AG04449 (cell line): Measurements from ENCODE around the gene ADGRG6.
A peak's percentile ranks its signal among the peaks of the same experiment; 100 is the strongest.

ENCODE experiments used
- CTCF ChIA-PET: fragments of 350-600 bp; formaldehyde crosslinking; extraction: SDS; loops from one replicate; lab custom pipeline; 2021; ENCODE audit warnings: antibody characterized with exemption; lab: Yijun Ruan, JAX
- POLR2A ChIA-PET: fragments of 400-600, 350-600 bp; formaldehyde crosslinking; extraction: SDS; loops from one replicate; lab custom pipeline; 2020; ENCODE audit warnings: antibody characterized with exemption, inconsistent platforms; lab: Yijun Ruan, JAX
- DNase-seq: peaks from one replicate; pipeline ENCODE4 v3.0.0-alpha.2; 2010; ENCODE audit warnings: low read depth, low spot score
- H3K4me3 ChIP-seq: 2 replicates; pipeline ENCODE4 v1.5.1; 2011; ENCODE audit warnings: low read depth, mild to moderate bottlenecking, control low read depth, low read length
- TF ChIP-seq, protein P1 (sequence below): IDR thresholded peaks from one replicate; pipeline ENCODE4 v1.5.1; 2011; ENCODE audit warnings: mild to moderate bottlenecking, moderate library complexity, low read length, control low read depth, inconsistent platforms; ENCODE audit not compliant: insufficient read depth; ENCODE audit errors: missing control alignments

The ADGRG6 gene

DNA sequence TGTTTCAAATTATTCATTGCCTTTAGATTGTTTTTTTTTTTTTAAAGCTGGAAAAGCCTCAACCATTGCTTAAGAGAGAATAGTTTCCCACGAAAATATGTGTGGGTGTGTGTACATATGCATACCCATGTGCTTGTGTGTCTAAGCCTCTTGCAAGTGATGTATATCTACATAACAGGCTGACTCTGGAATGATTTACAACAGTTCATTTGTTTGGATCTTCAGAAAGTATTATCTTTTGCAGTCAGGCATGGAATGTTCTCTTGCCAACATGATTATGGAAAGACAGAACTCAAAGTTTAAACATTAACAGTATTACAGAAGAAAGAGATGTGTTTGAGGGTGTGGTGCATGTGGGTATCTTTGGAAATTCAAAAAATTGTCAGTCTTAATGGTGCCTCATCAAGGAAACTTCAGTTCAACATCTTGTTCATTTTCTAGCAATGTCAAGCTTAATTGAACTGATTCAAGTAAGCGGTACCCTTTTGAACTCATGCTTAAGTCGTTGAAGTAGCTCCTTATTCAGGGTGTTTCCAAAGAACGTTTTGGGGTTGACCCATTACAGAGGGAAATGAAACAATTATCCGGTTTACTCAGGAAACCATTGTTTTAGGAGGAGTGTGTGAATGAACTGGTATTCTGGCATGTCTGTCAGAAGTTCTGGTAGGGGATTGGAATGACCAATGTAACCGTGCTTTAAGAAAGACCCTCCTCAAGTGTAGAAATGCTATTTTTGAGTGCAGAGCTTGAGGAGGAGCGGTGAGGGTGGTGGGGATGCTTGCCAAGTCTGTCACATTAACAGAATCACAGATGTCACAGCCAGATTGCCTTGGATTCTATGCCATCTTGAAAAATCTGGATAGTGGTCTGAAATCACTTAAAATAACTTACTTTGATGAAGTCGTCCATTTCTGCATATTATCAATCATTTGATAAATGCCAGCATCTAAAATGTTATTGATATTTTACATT, 60.3 kb downstream of the ADGRG6 start:
- ChIA-PET CTCF (interaction anchor here (1.3 to 2.4 kb wide), 2 partner anchors 11 to 26 kb away, joined by 3 to 6 read pairs; no protein-coding TSS in a partner anchor), POLR2A (no interaction called here)
- TF ChIP-seq, protein P1, sequence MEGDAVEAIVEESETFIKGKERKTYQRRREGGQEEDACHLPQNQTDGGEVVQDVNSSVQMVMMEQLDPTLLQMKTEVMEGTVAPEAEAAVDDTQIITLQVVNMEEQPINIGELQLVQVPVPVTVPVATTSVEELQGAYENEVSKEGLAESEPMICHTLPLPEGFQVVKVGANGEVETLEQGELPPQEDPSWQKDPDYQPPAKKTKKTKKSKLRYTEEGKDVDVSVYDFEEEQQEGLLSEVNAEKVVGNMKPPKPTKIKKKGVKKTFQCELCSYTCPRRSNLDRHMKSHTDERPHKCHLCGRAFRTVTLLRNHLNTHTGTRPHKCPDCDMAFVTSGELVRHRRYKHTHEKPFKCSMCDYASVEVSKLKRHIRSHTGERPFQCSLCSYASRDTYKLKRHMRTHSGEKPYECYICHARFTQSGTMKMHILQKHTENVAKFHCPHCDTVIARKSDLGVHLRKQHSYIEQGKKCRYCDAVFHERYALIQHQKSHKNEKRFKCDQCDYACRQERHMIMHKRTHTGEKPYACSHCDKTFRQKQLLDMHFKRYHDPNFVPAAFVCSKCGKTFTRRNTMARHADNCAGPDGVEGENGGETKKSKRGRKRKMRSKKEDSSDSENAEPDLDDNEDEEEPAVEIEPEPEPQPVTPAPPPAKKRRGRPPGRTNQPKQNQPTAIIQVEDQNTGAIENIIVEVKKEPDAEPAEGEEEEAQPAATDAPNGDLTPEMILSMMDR, result no peak
- peak; percentile 99 for DNase-seq
- no peak overlapping the region for H3K4me3 ChIP-seq

DNA sequence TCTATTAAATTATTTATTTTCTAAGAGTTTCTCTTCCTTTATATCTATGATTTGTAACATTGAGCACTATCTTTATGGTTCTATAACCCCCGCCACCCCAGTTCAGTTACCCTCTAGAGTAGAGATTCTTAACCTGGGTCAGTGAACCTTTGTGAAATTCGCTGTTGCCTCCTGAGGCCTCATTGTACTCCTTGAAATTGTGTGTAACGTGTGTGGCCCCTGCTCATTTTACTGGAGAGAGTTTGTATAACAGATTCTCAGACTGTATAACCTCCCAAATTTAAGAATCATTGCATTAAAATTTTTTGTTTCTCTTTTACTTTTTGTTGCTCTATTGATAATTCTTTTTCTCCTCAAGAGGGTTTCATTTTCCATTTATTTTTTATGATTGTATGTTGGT, 65.3 kb downstream of the ADGRG6 start:
- ChIA-PET POLR2A (no interaction called here), CTCF (interaction anchor here (1.2 kb wide), 1 partner anchor 20 kb away, joined by 4 read pairs; no protein-coding TSS in a partner anchor)
- H3K4me3 ChIP-seq, result no peak overlapping the region
- no peak for DNase-seq
- TF ChIP-seq, protein P1, result no peak

DNA sequence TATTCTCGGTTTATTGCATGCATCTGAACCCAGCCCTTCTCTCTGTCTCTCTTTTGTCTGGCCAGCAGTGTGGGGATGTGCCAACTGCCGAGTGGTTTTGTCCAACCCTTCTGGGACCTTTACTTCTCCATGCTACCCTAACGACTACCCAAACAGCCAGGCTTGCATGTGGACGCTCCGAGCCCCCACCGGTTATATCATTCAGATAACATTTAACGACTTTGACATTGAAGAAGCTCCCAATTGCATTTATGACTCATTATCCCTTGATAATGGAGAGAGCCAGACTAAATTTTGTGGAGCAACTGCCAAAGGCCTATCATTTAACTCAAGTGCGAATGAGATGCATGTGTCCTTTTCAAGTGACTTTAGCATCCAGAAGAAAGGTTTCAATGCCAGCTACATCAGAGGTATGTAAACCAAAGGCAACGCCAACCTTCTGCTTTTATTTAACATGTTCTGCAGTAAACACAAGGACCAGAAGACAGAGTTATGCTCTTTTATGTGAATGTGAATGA, 65.8 kb downstream of the ADGRG6 start:
- DNase-seq, result no peak

DNA sequence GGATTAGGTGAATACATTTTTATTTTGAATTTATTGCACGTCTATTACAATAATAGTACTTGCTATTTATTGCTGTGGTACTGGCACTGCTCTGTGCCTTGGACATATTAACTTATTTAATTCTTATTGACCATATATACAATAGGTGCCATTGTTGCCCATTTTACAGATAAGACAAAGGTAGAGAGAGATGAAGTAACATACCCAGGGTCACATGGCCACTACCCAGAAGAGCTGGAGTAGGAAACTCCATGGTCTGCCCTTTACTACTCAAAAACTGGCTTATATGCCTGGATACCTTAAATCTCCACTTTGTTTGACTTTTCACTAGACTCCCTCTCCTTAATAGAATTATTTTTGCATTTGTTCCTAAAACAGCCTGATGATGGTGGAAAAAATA, 67.5 kb downstream of the ADGRG6 start:
- POLR2A ChIA-PET, result no interaction called here
- CTCF ChIA-PET, result no interaction called here

More for the DNA sequence above, 65.8 kb downstream of the ADGRG6 start:
- POLR2A ChIA-PET, result no interaction called here
- CTCF ChIA-PET, result interaction anchor here (1.2 kb wide), 1 partner anchor 20 kb away, joined by 4 read pairs; no protein-coding TSS in a partner anchor
- TF ChIP-seq, protein P1, result no peak
- no peak overlapping the region for H3K4me3 ChIP-seq

DNA sequence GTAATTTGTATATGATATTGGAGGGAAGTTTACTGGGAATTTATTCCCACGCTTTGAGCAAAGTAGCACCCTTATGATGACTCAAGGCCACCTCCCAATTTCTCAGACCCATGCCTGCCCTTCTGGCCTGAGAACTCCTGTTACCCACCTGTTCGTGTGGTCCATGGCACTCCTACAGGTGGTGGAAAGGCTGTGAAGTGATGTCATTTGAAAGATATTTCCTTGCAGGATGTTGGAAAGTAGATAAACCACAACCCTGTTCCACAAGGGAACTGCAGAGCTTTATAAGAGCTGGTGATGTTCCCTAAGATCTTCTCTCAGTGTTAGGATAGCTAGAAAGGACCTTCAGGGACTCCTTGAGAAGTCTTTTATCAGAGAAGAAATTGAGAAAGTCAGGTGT, 70.5 kb downstream of the ADGRG6 start:
- no peak for DNase-seq
- no peak overlapping the region for H3K4me3 ChIP-seq
- ChIA-PET POLR2A (no interaction called here), CTCF (interaction anchor here (1.0 to 2.1 kb wide), 3 partner anchors 10 to 216 kb away, joined by 3 to 7 read pairs (median 6); no protein-coding TSS in a partner anchor)
- TF ChIP-seq, protein P1, result no peak

More for the DNA sequence above, 67.5 kb downstream of the ADGRG6 start:
- TF ChIP-seq, protein P1, result no peak
- no peak for DNase-seq
- H3K4me3 ChIP-seq, result no peak overlapping the region
